HCT116 (cell line): ENCODE results near the gene PRR5L. TPM values are rescaled to one million over a fixed set of nuclear protein-coding genes. Genes with fewer than 3 reads are reported as not detected.

Experiments used
- ATAC-seq: fragments of 200-7000 bp; cut with Tn5 transposase; 2 replicates; pipeline ENCODE4 v1.9.1; 2020; ENCODE audit warnings: mild to moderate bottlenecking, moderate library complexity
- BruUV-seq: library from RNA; stranded (reverse); fragments of 400-500 nt; replicated peaks from 2 replicates; lab custom pipeline; 2021; lab: Mats Ljungman, UMichigan
- CTCF ChIA-PET: fragments of 300-600 bp; sonication (Branson Sonifier 250); formaldehyde crosslinking; loops from one replicate; lab custom pipeline; 2021; ENCODE audit warnings: antibody characterized with exemption; lab: Charles Lee
- POLR2A ChIA-PET: fragments of 300-600, 350-600 bp; sonication (Branson Sonifier 250); formaldehyde crosslinking; loops from one replicate; lab custom pipeline; 2021; ENCODE audit warnings: antibody characterized with exemption; lab: Charles Lee
- RAD21 ChIA-PET, 2 experiments: fragments of 300-600 bp; sonication (Branson Sonifier 250); formaldehyde crosslinking; loops; one replicate each; lab custom pipeline; 2023; ENCODE audit warnings: low total read pairs in 2 of 2; ENCODE audit not compliant: uncharacterized antibody in 2 of 2, unreplicated experiment in 2 of 2, low non-redundant PET in 1 of 2; lab: Charles Lee
- DNase-seq: peaks from one replicate; pipeline ENCODE4 v3.0.0-alpha.2; 2010; ENCODE audit warnings: low read depth, low spot score
- H2AFZ ChIP-seq: fragments of 200-600 bp; shearing (Covaris generic), sonication (generic); 2 replicates; pipeline ENCODE4 v1.6.1; 2017; ENCODE audit warnings: low read depth, mixed run types, mixed read lengths, antibody characterized with exemption, low read length; ENCODE audit not compliant: poor library complexity, severe bottlenecking
- H3K27ac ChIP-seq: 2 replicates; pipeline ENCODE4 v1.5.1; 2012; ENCODE audit warnings: low read depth, low read length
- H3K27me3 ChIP-seq: fragments of 200-600 bp; sonication (generic); 2 replicates; pipeline ENCODE4 v1.6.1; 2016; ENCODE audit warnings: mixed run types, low read length, mixed read lengths; ENCODE audit not compliant: insufficient read depth
- H3K36me3 ChIP-seq, 2 experiments: fragments of 200-500 bp in 1 of 2; fragments of 200-600 bp in 1 of 2; sonication (Bioruptor generic) in 1 of 2; sonication (generic) in 1 of 2; 2 replicates each; pipeline versions ENCODE4 v1.5.1 to v1.6.1; 2014 to 2016; ENCODE audit warnings: low read length in 2 of 2, inconsistent platforms in 1 of 2, mixed read lengths in 1 of 2, mixed run types in 1 of 2; ENCODE audit not compliant: insufficient read depth in 2 of 2, control insufficient read depth in 1 of 2
- H3K4me1 ChIP-seq, 2 experiments: fragments of 200-600 bp in 1 of 2; sonication (generic) in 1 of 2; 2 replicates each; pipeline versions ENCODE4 v1.5.1 to v1.6.1; 2012 to 2017; ENCODE audit warnings: low read length in 2 of 2, inconsistent platforms in 1 of 2, mild to moderate bottlenecking in 1 of 2, mixed read lengths in 1 of 2, mixed run types in 1 of 2, moderate library complexity in 1 of 2; ENCODE audit not compliant: insufficient read depth in 2 of 2, control insufficient read depth in 1 of 2
- H3K4me2 ChIP-seq: fragments of 200-600 bp; sonication (generic); 2 replicates; pipeline ENCODE4 v1.6.1; 2017; ENCODE audit warnings: mixed run types, low read length, mixed read lengths
- H3K4me3 ChIP-seq, 2 experiments: fragments of 200-600 bp in 1 of 2; sonication (generic) in 1 of 2; replicated peaks in 1 of 2; 2 replicates each; pipeline ENCODE4 v1.5.1; 2011 to 2016; ENCODE audit warnings: low read length in 2 of 2, control low read depth in 1 of 2, low read depth in 1 of 2, mild to moderate bottlenecking in 1 of 2, mixed read lengths in 1 of 2, mixed run types in 1 of 2
- H3K79me2 ChIP-seq: fragments of 200-600 bp; sonication (generic); 2 replicates; pipeline ENCODE4 v1.6.1; 2017; ENCODE audit warnings: mild to moderate bottlenecking, mixed run types, low read length, moderate library complexity, mixed read lengths; ENCODE audit not compliant: insufficient read depth
- H3K9ac ChIP-seq: fragments of 200-600 bp; sonication (generic); 2 replicates; pipeline ENCODE4 v1.6.1; 2016; ENCODE audit warnings: low read length, mixed read lengths
- H3K9me2 ChIP-seq: fragments of 200-600 bp; sonication (generic), shearing (Covaris generic); 2 replicates; pipeline ENCODE4 v1.6.1; 2017; ENCODE audit warnings: mixed run types, mild to moderate bottlenecking, moderate library complexity; ENCODE audit not compliant: insufficient read depth
- H3K9me3 ChIP-seq, 2 experiments: fragments of 200-500 bp in 1 of 2; fragments of 200-600 bp in 1 of 2; sonication (Bioruptor generic) in 1 of 2; sonication (generic) in 1 of 2; 2 replicates each; pipeline ENCODE4 v1.6.1; 2014 to 2017; ENCODE audit warnings: low read length in 2 of 2, mixed read lengths in 2 of 2, inconsistent platforms in 1 of 2, low read depth in 1 of 2, mild to moderate bottlenecking in 1 of 2, mixed run types in 1 of 2, moderate library complexity in 1 of 2; ENCODE audit not compliant: control insufficient read depth in 1 of 2, insufficient read depth in 1 of 2
- H4K20me1 ChIP-seq: fragments of 200-600 bp; sonication (generic), shearing (Covaris generic); 2 replicates; pipeline ENCODE4 v1.6.1; 2017; ENCODE audit warnings: mixed run types, mild to moderate bottlenecking, moderate library complexity; ENCODE audit not compliant: insufficient read depth
- CEBPB ChIP-seq: IDR thresholded peaks from 2 replicates; pipeline ENCODE4 v1.6.1; 2012; ENCODE audit warnings: low read depth
- ELF1 ChIP-seq: IDR thresholded peaks from 2 replicates; pipeline ENCODE4 v1.6.1; 2012; ENCODE audit warnings: low read depth, borderline replicate concordance
- EZH2phosphoT487 ChIP-seq: fragments of 200-600 bp; IDR thresholded peaks from 2 replicates; pipeline ENCODE4 v1.6.1; 2018; ENCODE audit warnings: antibody characterized with exemption, borderline replicate concordance
- JUND ChIP-seq: IDR thresholded peaks from 2 replicates; pipeline ENCODE4 v1.6.1; 2012
- RAD21 ChIP-seq: IDR thresholded peaks from 2 replicates; pipeline ENCODE4 v1.6.1; 2012; ENCODE audit warnings: low read depth, mild to moderate bottlenecking
- TCF7L2 ChIP-seq: IDR thresholded peaks from 2 replicates; pipeline ENCODE4 v1.7.0; 2011; ENCODE audit warnings: borderline replicate concordance, inconsistent platforms; ENCODE audit not compliant: insufficient read depth, insufficient read length; ENCODE audit errors: extremely low read depth
- YY1 ChIP-seq: IDR thresholded peaks from 2 replicates; pipeline ENCODE4 v1.6.1; 2011; ENCODE audit warnings: low read length, low read depth, moderate library complexity, mild to moderate bottlenecking; ENCODE audit not compliant: insufficient replicate concordance; ENCODE audit errors: extremely low read depth
- intact Hi-C: fragments of 100-400 bp; cut with micrococcal nuclease; formaldehyde crosslinking; loops from 2 replicates; pipeline ENCODE4 v1.10.0; 2022
- total RNA-seq: library from RNA; stranded (reverse); gene quantifications from one replicate; pipeline ENCODE4 v1.2.1, GENCODE V29; 2021; ENCODE audit not compliant: unreplicated experiment
- TF ChIP-seq, protein P1 (sequence below): IDR thresholded peaks from 2 replicates; pipeline ENCODE4 v1.6.1; 2011; ENCODE audit warnings: mild to moderate bottlenecking, low read length, moderate library complexity; ENCODE audit not compliant: insufficient replicate concordance; ENCODE audit errors: extremely low read depth
- TF ChIP-seq, protein P2 (sequence below): IDR thresholded peaks from 2 replicates; pipeline ENCODE4 v1.6.1; 2012

Gene PRR5L
- total RNA-seq, 1 experiment from 2014 or later: 0.47 TPM

DNA sequence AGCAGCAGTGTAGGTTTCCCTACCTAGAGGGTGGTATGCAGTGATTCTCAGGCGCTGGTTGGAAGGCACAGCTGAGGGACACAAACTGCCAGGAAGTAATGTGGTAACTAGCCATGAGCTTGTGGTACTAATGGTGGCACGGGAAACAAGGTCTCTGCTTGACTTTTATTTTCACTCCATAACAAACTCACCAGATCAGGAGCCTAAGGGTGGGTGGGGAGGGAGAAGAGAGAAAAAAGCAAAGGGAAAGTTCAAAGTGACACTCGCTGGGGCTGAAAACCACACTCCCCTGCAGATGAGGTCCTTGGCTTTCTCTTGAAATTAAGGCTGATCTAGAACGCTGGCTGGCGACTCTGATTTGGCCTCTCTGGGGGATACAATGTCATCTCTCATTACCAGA is 192.0 kb downstream of the PRR5L start:
- no peak overlapping the region for H3K4me3 ChIP-seq
- no TSS peak for BruUV-seq
- no peaks in the 10 kb centered on the region for H3K4me1 ChIP-seq
- ChIA-PET CTCF (interaction anchor here (0.6 to 1.3 kb wide), 2 partner anchors 10 to 1010 kb away, joined by 3 to 8 read pairs; no protein-coding TSS in a partner anchor), POLR2A (no interaction called here), RAD21 (no interaction called here)
- no peak overlapping the region for H3K9ac ChIP-seq
- H3K4me2 ChIP-seq: no peak overlapping the region
- no peaks in the 10 kb centered on the region for H3K27me3 ChIP-seq
- no peaks in the 10 kb centered on the region for H3K9me2 ChIP-seq
- H3K27ac ChIP-seq: no peak overlapping the region
- H3K9me3 ChIP-seq: no peaks in the 10 kb centered on the region
- peaks cover 8 to 25% of the 10 kb centered on the region in 2 experiments; a peak in 3 of 4 replicates for H3K36me3 ChIP-seq
- TF ChIP-seq TCF7L2 (no peak), CEBPB (no peak), EZH2phosphoT487 (no peak), ELF1 (no peak), JUND (no peak), YY1 (no peak), RAD21 (no peak)
- TF ChIP-seq, protein P1, sequence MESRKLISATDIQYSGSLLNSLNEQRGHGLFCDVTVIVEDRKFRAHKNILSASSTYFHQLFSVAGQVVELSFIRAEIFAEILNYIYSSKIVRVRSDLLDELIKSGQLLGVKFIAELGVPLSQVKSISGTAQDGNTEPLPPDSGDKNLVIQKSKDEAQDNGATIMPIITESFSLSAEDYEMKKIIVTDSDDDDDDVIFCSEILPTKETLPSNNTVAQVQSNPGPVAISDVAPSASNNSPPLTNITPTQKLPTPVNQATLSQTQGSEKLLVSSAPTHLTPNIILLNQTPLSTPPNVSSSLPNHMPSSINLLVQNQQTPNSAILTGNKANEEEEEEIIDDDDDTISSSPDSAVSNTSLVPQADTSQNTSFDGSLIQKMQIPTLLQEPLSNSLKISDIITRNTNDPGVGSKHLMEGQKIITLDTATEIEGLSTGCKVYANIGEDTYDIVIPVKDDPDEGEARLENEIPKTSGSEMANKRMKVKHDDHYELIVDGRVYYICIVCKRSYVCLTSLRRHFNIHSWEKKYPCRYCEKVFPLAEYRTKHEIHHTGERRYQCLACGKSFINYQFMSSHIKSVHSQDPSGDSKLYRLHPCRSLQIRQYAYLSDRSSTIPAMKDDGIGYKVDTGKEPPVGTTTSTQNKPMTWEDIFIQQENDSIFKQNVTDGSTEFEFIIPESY: no peak
- TF ChIP-seq, protein P2, sequence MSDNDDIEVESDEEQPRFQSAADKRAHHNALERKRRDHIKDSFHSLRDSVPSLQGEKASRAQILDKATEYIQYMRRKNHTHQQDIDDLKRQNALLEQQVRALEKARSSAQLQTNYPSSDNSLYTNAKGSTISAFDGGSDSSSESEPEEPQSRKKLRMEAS: no peak
- H4K20me1 ChIP-seq: no peaks in the 10 kb centered on the region
- H2AFZ ChIP-seq: no peak overlapping the region
- H3K79me2 ChIP-seq: no peaks in the 10 kb centered on the region
- ATAC-seq (no peak), DNase-seq (no peak)
- intact Hi-C loops: loop anchor here (10.0 kb wide), 1 partner anchor 873 kb away; the partner anchor contains the start of gene FJX1
